Measurements from ENCODE around the gene ANKUB1.

GRCh38 chr3:149753717-149754116, 38.6 kb downstream of the ANKUB1 start:
- no peak for TF ChIP-seq POLR2A (IDR thresholded peaks at IDR 0.05; ENCODE audit: low read depth)
- TF ChIP-seq, protein P1, sequence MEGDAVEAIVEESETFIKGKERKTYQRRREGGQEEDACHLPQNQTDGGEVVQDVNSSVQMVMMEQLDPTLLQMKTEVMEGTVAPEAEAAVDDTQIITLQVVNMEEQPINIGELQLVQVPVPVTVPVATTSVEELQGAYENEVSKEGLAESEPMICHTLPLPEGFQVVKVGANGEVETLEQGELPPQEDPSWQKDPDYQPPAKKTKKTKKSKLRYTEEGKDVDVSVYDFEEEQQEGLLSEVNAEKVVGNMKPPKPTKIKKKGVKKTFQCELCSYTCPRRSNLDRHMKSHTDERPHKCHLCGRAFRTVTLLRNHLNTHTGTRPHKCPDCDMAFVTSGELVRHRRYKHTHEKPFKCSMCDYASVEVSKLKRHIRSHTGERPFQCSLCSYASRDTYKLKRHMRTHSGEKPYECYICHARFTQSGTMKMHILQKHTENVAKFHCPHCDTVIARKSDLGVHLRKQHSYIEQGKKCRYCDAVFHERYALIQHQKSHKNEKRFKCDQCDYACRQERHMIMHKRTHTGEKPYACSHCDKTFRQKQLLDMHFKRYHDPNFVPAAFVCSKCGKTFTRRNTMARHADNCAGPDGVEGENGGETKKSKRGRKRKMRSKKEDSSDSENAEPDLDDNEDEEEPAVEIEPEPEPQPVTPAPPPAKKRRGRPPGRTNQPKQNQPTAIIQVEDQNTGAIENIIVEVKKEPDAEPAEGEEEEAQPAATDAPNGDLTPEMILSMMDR (IDR thresholded peaks at IDR 0.05) = no peak
